ENCODE data around the gene UBE2R2.

UBE2R2 gene

GRCh38 chr9:33913541-33913940 is 96.6 kb downstream of the UBE2R2 start:
- DNase-seq (ENCODE audit: low read depth), result no peak
- TF ChIP-seq MAX (IDR thresholded peaks at IDR 0.05; ENCODE audit: low read depth, low read length) (no peak), POLR2A (IDR thresholded peaks at IDR 0.05; ENCODE audit: extremely low read depth, insufficient read length) (no peak), CTCF (IDR thresholded peaks at IDR 0.05; ENCODE audit: low read depth, low read length) (no peak), MYC (IDR thresholded peaks at IDR 0.05; ENCODE audit: low read depth, low read length) (no peak)
- H3K4me3 ChIP-seq (ENCODE audit: low read depth, low read length), result no peak overlapping the region

DNA sequence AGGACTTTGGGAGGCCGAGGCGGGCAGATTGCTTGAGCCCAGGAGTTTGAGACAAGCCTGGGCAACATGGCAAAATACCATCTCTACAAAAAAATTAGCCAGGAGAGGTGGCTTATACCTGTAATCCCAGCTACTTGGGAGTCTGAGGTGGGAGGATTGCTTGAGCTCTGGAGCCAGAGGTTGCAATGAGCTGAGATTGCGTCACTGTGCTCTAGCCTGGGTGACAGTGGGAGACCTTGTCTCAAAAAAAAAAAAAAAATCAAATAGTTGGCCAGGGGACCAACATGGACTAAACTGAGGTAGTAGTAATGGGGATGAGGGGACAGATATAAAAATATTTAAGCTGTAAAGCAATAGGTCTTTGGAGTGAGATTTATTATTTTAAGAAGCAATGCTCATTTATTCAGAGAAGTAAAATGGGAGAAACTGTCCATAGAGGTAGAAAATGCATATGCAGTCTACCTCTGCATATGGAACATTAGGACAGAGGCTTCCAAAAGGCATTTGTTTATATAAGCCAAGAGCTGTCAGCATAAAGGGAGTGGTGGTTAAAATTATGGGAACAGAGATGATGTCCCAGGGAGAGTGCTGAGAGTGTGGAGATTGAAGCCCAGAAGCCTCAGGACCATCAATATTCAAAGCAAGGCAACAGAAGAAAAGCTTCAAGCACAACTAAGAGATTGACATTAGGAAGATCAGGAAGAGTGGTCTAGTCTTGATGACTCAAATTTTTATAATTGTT is 98.1 kb downstream of the UBE2R2 start:
- no peak overlapping the region for H3K4me3 ChIP-seq (ENCODE audit: low read depth, low read length)
- no peak for DNase-seq (ENCODE audit: low read depth)
- TF ChIP-seq MAX (IDR thresholded peaks at IDR 0.05; ENCODE audit: low read depth, low read length), result no peak
- no peak for TF ChIP-seq CTCF (IDR thresholded peaks at IDR 0.05; ENCODE audit: low read depth, low read length)
- no peak for TF ChIP-seq MYC (IDR thresholded peaks at IDR 0.05; ENCODE audit: low read depth, low read length)
- no peak for TF ChIP-seq POLR2A (IDR thresholded peaks at IDR 0.05; ENCODE audit: extremely low read depth, insufficient read length)

DNA sequence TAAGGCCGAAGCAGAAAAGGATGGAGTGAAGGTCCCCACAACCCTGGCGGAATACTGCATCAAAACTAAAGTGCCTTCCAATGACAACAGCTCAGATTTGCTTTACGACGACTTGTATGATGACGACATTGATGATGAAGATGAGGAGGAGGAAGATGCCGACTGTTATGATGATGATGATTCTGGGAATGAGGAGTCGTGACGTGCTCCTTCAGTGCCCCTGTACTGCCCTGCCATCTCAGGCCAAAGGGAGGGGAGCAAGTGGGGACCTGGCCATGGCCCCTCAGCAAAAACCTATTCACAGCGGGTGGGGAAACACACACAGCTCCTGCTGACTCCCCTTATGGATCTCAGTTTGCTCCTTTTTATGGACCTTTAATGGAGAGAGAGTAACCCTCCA is 100.1 kb downstream of the UBE2R2 start:
- TF ChIP-seq CTCF (IDR thresholded peaks at IDR 0.05; ENCODE audit: low read depth, low read length) (no peak), MYC (IDR thresholded peaks at IDR 0.05; ENCODE audit: low read depth, low read length) (no peak), MAX (IDR thresholded peaks at IDR 0.05; ENCODE audit: low read depth, low read length) (no peak), POLR2A (IDR thresholded peaks at IDR 0.05; ENCODE audit: extremely low read depth, insufficient read length) (no peak)
- H3K4me3 ChIP-seq (ENCODE audit: low read depth, low read length), result no peak overlapping the region
- DNase-seq (ENCODE audit: low read depth), result no peak

DNA sequence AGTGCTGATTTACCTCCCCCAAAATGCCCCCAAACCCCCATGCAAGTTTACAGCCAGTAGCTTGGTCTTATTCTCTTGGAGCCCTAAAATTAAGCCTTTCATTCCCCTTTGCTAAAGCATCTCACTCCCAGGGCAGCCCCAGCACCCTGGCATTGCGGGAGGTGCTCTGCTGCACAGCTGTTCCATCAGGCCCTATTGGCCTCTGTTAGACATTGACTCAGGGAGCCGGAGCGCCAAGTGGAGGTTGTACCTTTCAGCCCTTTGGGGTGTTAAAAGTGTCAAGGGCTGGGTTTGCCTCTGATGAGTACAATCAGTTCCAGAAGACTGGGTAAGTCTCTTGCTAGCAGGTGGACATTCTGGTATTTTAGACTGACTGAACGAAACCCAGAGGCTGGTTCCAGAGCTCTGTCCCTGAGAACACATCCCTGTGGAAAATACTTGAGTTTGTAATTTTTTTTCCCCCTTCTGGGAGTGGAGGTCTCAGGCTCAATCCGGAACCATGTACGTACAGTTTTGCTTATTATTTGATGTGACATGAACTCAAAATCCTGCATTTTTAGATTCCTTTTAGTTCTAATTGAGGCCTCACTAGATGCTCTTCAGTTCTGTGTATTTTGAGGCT is 102.4 kb downstream of the UBE2R2 start:
- H3K4me3 ChIP-seq (ENCODE audit: low read depth, low read length), result no peak overlapping the region
- no peak for DNase-seq (ENCODE audit: low read depth)
- TF ChIP-seq CTCF (IDR thresholded peaks at IDR 0.05; ENCODE audit: low read depth, low read length) (no peak), POLR2A (IDR thresholded peaks at IDR 0.05; ENCODE audit: extremely low read depth, insufficient read length) (no peak), MYC (IDR thresholded peaks at IDR 0.05; ENCODE audit: low read depth, low read length) (no peak), MAX (IDR thresholded peaks at IDR 0.05; ENCODE audit: low read depth, low read length) (no peak)

- DNase-seq (ENCODE audit: low read depth), result peak; percentile 69
- no peak overlapping the region for H3K4me3 ChIP-seq (ENCODE audit: low read depth, low read length)
- TF ChIP-seq POLR2A (IDR thresholded peaks at IDR 0.05; ENCODE audit: extremely low read depth, insufficient read length) (no peak), CTCF (IDR thresholded peaks at IDR 0.05; ENCODE audit: low read depth, low read length) (peak; percentile 99)
Observed at GRCh38 chr9:33921967-33922895, 105.3 kb downstream of the UBE2R2 start.
